HG03039 (cell line): ENCODE results near the gene RGS7.
A peak's percentile ranks its signal among the peaks of the same experiment; 100 is the strongest.
"Not testable (repeated sequence)": the region's sequence is repeated elsewhere in the genome, so short reads cannot be mapped to it uniquely, and the experiment has no call there.

ENCODE experiments used
- ATAC-seq: cut with Tn5 transposase; IDR thresholded peaks from one replicate; pipeline ENCODE4 v1.9.1; 2021; ENCODE audit warnings: mild to moderate bottlenecking, moderate library complexity; ENCODE audit not compliant: unreplicated experiment

RGS7 gene

DNA sequence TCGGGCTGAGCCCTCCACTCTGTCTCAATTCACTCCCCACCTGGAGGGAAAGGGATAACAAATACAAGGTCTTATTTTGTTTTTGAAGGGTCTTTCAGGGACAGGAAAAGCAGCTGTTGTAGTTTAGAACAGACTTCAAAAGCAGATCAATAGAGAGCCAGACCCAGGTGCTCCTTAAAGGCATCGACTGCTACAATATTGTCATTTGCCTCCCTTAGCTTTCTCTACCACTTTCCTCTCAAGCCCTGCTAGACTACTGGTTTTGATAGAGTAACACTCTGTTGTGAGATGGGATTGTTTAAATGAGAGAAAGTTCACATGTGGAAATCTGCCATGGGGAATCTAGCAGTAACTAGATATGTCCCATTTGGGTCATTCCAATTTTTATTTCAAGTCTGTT lies 24.0 kb downstream of the RGS7 start:
- no peak for ATAC-seq

DNA sequence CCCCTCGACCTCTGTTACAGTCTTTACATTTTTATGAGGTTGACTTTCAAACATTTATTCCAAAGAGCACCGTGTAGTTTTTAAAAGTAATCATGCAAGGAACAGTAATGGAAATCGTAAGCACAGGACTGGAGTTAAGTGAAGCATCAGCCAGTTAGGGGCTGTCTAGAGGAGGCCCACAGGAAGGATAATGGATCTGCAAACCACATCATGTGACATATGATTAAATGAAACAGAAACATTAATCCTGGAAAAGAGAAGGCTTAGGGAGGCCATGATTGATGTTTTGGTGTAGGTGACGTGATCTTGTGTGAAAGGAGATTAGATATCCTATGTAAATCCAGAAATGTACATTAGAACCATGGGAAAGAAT lies 25.0 kb downstream of the RGS7 start:
- no peak for ATAC-seq

DNA sequence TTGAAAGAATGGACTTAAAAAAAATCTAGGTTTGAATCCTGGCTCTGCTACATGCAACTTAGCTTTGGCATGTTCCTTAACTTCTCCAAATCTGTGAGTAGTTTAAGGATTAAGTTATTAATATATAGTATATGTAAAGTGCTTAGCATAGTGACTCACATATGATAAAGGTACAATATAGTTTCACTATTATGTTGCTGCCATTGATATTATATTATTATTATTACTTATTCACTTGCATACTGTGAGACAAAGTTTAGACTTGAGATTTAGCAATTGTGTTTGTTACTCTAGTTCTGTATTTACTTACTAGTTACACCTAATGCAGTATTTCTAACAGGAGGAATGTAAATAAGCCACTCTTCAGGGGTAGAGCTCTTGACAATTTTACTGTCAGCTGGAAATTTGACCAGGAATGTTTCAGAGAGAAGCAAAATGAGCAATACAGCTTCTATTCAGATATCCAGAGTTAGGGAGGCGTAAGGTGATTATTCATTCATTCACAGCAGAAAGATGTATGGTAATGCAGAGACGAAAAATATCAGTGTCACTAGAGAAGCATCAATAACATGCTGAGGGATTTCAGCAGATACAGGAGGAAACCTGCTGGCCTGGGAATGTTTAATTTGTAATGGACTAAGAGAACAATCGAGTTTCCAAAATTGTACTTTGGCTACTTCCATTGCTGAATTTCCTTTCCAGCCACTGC lies 25.5 kb downstream of the RGS7 start:
- ATAC-seq: no peak

DNA sequence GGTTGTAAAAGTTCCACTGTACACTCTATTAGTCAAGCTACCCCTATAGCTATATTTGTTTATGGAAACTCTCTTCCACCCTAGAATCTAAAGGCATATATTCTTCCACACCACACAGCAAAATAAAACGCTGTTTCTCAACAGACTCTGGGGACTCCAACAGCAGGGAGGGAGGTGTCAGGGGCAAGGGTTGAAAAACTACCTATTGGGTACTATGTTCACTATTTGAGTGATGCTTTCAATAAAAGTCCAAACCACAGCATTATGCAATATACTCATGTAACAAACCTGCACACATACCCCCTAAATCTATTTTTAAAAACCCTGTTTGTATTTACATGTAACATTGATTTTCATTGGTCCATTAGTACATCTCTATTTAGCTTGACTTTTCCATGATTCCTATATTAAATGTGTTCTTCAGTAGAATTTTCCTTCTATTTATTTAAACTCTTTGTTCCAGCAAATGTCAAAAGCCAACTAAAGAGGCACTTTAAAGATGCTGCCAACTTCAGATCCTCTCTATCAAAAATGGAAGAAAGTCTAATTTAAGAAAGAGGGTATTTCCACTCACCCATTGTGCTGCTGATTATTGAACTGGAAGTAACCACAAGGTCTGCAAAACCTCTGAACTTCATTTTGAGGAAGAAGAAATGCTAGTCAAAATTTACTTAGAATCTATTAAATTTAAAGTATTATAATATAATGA lies 26.2 kb downstream of the RGS7 start:
- peak; percentile 54 for ATAC-seq

DNA sequence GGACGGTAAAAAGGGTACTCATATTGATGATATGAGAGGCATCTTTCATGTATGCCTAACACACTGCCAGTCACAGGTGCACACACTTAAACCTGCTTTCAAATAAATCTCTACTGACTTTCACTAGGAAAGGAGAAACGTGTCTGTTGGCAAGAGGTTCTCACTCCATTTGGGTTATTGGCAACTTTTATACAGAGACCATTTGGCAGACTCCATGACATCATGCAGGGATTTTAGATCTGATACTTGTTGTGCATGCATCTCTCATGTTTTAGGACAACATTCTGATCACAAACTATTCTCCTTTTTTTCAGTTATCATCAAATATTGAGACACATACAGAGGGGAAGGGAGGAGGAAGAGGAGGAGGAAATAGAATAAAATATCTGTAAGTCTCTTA lies 31.5 kb downstream of the RGS7 start:
- ATAC-seq: no peak

DNA sequence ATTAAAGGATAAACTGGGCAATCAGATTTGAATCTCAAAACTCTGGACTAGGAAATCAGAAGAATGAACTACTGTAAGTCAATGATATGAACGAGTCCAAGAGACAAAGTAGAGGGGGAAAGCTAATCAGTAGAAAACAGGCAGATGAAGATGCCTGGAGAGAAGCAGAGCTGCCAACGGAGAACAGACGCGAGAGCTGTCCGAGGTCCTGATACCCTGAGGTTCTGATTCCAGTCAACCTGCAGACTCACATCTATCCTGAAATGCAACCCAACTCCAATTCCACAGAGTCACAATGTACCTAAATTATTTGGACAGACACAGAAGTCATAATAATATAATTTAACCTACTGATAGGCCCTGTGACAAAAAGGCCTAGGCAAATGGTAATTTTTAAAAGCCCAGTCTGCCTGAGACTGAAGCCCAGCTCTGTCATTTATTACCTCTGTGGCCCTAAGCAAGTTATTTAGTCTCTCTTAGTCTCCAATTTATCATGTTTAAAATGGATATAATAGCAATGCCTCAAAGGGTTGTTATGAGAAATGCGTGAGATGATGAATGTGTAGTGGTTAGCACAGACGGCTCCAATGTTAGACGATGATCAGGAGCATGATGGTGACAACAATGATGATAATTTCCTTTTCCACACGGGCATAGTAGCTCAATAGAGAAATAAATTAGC lies 33.4 kb downstream of the RGS7 start:
- ATAC-seq: no peak

DNA sequence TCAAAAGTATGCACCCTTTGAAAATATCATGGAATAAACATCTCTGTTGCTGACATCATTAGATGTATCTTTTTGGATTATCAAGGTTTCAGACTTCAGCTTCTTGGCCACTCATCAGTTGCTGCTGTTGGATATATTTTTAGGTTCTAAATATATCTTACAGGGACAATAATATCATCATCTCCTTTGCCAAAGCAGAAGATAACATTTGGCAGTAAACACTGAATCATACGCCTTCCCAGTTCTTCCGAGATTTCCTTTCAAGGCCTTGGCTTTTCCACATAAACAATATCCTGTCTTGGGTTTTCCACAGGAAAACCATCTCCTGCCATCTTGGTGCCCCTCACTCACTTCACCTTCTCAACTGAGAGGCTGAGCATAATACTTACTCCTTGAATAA lies 39.3 kb downstream of the RGS7 start:
- no peak for ATAC-seq

DNA sequence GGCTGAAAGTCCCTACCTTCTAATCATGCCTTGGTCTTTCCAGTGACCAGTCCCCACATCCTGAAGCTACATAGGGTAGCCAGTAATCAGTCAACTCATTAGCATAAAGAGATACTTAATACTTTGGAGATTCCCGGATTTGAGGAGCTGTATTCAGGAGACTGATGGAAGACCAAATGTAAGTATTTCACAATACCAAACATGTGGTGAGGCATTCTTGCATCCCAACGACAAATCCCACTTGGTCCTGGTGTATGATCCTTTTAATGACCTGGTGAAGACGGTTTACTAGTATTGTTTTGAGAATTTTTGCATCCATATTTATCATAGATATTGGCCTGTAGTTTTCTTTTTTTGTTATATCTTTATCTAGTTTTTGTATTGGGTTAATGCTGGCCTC lies 40.6 kb downstream of the RGS7 start:
- no peak for ATAC-seq

DNA sequence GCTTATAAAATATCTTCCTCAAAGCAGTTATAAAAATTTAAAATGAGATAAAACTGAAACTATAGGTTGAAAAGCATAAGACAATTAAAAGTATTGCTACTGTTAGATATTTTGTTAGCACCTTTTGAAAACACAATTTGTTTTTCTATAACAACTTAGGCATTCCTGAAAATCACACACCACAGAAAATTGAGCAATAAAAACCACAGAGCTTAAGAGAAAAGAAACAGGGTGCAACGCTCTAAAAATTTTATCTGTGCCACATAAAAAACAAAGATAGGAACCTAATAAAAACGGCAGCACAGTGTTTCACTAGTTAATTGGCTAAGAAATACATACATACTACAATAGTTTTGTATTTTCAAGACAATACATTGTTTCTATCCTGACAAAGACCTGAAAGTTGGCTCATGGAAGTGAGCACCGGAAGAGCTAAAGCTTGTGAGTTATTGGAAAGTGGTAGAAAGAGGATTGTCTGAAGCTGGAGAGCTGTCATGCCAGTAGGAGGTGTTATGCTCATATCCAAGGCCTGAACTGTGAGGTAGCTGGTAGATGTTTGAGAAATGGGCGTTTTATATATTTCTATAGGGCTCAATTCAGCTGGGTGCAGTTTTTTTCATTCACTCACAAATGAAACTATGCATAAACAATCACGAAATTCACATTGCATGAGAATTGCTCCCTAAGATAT lies 45.8 kb downstream of the RGS7 start:
- no peak for ATAC-seq

DNA sequence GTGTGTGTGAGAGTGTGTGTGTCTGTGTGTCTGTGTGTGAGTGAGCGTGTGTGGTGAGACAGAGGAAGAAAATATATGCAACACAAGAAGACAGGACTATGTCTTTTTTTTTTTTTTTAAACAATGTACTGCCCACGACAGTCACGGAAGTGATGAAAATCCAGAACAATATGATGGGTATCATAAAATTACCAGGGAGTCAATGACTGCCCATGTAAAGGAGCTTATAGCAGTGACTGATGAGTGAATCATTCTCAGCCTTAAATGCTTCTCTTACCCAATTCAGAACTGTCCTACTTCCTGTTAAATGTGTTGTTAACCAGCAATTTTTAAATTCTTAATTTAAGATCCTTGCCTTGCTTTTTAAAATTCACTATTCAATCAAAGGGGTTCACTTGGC lies 46.6 kb downstream of the RGS7 start:
- no peak for ATAC-seq

DNA sequence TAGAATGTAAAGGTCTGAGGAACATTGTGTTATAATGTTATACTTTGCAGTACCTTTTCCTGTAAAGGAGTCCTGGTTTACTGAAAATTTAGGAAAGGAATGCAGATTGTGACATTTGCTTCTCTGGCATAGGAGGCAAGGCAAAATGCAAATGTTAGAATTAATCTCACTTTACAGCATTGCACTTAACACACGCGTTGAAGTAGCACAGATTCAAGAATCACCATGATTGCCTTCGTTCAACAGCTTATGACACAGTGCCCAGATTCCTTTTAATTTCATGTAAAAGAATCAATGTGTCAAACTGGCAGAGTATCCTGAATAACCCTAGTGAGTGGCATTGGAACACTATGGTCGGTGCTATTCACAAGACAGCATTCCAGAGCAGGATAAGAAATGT lies 47.4 kb downstream of the RGS7 start:
- ATAC-seq: no peak

DNA sequence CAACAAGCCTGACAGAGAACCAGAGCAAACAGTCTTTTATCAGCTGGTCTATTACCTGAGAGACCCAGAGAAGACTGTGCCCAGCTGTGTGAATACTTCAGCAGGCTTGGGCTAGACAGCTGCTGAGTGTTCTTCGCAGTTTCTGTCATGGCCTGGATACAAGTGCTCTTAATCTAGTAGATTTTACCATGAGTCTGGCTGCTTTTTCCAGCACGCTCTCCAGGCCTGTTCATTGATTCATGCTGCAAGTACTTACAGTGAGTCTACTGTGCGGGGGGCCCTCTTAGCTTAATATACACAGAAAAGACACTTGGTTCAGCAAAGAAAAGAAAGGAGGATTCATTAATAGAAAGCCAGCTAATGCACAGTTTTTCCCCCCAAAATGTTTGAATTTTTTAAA lies 48.5 kb downstream of the RGS7 start:
- no peak for ATAC-seq

DNA sequence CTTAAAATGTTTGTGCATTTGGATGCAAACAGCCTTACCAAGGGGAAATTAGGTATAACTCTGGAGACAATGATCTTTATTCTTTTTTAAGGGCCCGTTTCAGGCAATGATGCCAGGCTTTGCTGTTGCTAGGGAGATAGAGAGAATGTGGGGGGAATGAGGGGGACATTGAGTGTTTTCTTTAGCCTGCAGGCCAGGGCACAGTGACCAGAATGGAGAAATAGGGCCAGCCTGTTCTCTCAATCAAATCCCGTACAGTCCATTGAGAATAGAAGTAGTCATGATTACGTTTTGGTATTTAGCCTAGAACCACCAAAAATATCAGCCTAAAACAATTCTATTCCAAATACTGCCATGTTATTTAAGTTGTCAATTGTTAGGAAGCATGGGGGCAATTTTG lies 49.0 kb downstream of the RGS7 start:
- no peak for ATAC-seq

DNA sequence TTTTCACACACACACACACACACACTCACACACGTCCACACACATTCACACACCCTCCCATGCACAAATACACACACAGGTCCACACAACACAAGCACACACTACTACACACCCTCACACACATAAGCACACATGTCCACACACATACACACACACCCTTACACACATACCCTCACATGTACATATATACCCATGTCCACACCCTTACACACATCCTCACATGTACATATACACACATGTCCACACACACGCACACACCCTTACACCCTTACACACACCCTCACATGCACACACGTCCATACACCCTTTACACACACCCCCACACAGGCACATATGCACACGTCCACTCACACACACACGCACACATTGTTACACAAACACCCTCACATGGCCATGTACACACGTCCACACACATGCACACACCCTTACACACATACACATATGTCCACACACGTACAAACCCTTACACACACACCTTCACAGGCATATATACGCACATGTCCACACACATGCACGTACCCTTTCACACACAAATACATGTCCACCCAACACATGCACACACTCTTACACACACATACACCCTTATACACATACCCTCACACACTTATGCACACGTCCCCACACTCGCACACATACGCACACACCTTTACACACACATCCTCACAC lies 50.7 kb downstream of the RGS7 start:
- ATAC-seq: no peak

DNA sequence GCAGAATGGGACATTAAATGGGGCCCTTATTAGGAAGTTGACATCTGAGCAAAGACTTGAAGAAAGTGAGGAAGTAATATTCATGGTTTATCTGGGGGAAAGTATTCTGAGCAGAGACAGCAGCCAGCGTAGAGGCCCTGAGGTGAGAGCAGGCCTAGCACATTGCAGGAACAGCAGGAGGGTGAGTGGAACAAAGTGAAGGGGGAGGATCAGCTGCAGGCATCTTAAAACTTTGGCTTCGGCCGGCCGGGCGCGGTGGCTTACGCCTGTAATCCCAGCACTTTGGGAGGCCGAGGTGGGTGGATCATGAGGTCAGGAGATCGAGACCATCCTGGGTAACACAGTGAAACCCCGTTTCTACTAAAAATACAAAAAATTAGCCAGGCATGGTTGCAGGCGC lies 55.0 kb downstream of the RGS7 start:
- ATAC-seq: not testable (repeated sequence)

DNA sequence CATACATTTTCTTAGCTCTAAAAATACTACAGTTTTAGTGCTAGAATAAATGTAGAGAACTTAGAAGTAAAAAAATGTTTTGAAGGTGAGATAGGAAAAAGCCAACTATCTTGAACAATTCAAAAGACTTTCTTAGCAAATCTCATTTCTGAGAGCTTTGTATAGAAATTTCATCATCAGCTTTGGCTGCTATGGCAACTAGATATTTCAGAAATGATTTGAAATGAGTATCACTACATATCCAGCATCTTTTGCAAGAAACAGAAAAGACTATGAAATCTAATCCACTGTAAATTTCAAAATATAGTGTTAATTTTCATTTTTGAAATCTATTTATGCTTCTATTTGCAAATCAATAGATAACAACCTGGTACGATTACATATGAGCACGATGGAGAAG lies 57.7 kb downstream of the RGS7 start:
- no peak for ATAC-seq

DNA sequence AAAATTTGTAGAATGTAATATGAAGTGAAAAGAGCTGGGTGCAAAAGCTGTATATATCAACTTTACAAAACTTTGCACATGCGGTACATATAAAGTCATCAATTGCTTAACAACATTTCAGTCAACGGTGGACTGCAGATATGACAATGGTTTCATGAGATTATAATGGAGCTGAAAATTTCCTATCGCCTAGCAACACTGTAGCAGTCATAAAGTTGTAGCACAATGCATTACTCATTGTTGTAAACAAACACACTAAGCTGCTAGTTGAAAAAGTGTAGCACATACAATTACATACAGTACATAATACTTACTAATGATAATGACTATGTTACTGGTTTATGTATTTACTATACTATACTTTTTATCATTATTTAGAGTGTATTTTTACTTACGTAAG lies 64.0 kb downstream of the RGS7 start:
- no peak for ATAC-seq

DNA sequence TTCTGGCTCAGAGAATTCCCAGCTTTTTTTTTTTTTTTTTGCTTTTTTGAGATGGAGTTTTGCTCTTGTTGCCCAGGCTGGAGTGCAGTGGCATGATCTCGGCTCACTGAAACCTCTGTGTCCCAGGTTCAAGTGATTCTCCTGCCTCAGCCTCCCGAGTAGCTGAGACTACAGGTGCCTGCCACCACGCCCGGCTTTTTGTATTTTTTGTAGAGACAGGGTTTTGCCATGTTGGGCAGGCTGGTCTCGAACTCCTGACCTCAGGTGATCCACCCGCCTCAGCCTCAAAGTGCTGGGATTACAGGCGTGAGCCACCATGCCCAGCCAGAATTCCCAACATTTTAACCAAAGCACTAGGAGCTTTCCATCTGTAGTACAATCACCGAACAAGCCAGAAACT lies 65.5 kb downstream of the RGS7 start:
- ATAC-seq: not testable (repeated sequence)

DNA sequence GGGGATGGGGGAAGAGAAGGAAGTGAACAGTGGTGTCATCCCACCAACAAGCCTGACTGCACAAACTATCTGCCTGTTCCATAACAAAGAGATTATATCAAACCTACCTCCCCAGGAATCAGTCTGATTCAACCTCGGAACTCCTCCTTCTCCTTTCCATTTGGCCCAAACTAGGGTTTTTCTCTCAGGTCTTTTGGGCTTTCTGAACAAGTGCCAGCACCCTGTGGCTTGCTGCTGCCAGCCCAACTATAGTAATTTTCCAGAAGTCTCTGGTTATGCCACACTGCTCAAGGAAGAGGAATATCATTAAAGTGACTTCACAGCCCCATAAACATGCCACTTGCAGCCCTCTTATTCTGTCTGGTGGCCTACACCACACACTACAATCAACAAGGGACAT lies 70.5 kb downstream of the RGS7 start:
- ATAC-seq: no peak

DNA sequence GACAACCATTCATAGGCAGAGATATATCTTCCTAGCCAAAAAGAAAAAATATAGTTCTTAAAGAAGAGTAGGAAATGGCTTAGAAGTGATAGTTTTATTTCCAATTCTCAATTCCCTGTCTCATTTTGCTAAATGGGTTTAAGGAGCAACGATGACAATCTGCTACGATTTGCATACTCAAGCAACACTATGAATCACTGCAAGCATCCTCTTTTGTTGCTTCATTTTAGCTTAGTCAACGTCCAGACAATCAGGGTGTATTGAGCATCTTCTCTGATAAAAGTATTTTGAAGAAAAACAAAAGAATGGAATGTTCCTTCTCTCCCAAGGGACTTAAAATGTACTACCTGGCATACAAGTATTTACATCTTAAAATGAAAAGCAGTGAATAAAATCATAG lies 80.6 kb downstream of the RGS7 start:
- no peak for ATAC-seq

DNA sequence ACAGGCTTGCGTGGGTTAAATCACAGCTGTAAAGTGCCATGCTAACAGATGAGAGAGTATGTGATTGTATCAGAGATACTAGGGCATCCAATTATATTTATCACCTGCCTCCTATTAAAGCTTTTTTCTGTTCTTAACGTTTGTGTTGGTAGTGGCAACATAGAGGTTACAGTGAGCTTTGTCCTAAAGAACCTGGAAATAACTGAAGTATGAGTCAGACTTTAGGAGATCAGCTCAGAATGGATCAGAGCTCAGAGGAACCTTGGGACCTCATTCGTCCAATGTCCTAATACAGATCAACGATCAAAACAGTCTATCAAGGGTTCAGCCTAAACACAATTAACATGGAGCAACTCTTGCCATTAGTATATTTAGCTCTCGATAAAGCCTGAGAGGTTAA lies 81.0 kb downstream of the RGS7 start:
- ATAC-seq: no peak
